Upper lobe of left lung (tissue), 6 donors: ENCODE measurements around the gene POLR1D. TPM values are rescaled to one million over a fixed set of nuclear protein-coding genes. Genes with fewer than 3 reads are reported as not detected.

Experiments used
- ATAC-seq, 2 donors: fragments of 200-7000 bp; cut with Tn5 transposase; one replicate each; pipeline ENCODE4 v1.9.1; 2022; ENCODE audit warnings: mild to moderate bottlenecking in 2 of 2, moderate library complexity in 2 of 2; ENCODE audit not compliant: low FRiP score in 2 of 2
- DNase-seq, 2 donors: peaks; one replicate each; pipeline ENCODE4 v3.0.0-alpha.2; 2019 to 2020
- H3K27ac ChIP-seq, 4 donors: fragments of 200-600 bp; sonication (generic); one replicate each; pipeline ENCODE4 v1.5.1; 2016 to 2019
- H3K27me3 ChIP-seq, 4 donors: fragments of 200-600 bp; sonication (generic); one replicate each; pipeline ENCODE4 v1.5.1; 2017 to 2019
- H3K36me3 ChIP-seq, 4 donors: fragments of 200-600 bp; sonication (generic); one replicate each; pipeline ENCODE4 v1.5.1; 2016 to 2019
- H3K4me1 ChIP-seq, 4 donors: fragments of 200-600 bp; sonication (generic); one replicate each; pipeline ENCODE4 v1.5.1; 2018 to 2019
- H3K4me3 ChIP-seq, 4 donors: fragments of 200-600 bp; sonication (generic); one replicate each; pipeline ENCODE4 v1.5.1; 2017 to 2019; ENCODE audit warnings: mild to moderate bottlenecking in 2 of 4, moderate library complexity in 1 of 4
- H3K9me3 ChIP-seq, 4 donors: fragments of 200-600 bp; sonication (generic); one replicate each; pipeline ENCODE4 v1.5.1; 2018 to 2019
- CTCF ChIP-seq, 6 experiments: fragments of 450-650 bp in 4 of 6; fragments of 200-600 bp in 2 of 6; sonication (generic) in 2 of 6; IDR thresholded peaks; one replicate each; pipeline ENCODE4 v1.5.1; 2016 to 2019; ENCODE audit warnings: antibody characterized with exemption in 6 of 6
- EP300 ChIP-seq, 4 donors: sonication (generic); formaldehyde crosslinking; IDR thresholded peaks; one replicate each; pipeline ENCODE4 v1.5.1; 2017; ENCODE audit warnings: antibody characterized with exemption in 4 of 4, control low read depth in 2 of 4
- POLR2A ChIP-seq, 4 donors: fragments of 450-650 bp; IDR thresholded peaks; one replicate each; pipeline ENCODE4 v1.5.1; 2016 to 2017; ENCODE audit warnings: antibody characterized with exemption in 4 of 4, mild to moderate bottlenecking in 2 of 4
- POLR2AphosphoS5 ChIP-seq, 2 donors: sonication (generic); formaldehyde crosslinking; IDR thresholded peaks; one replicate each; pipeline ENCODE4 v1.5.1; 2017; ENCODE audit warnings: antibody characterized with exemption in 2 of 2
- WGBS, 2 donors: methylation state at CpG; one replicate each; pipeline ENCODE4 v1.1.5; 2017 to 2018; 5-methylcytosine and 5-hydroxymethylcytosine counted together
- total RNA-seq, 6 donors: library from RNA; depleted of rRNA in 4 of 6; stranded (reverse); fragments of >200 nt in 4 of 6; gene quantifications; one replicate each; pipeline versions ENCODE4 v1.1.0 to v1.2.1, GENCODE V29; 2016 to 2021
- donor health status: DM: no; HTN: no; CAD: no; lungs with moderate emphysema.
- donor health status: DM: no; HTN: yes; CAD: no; lungs with severe emphysema.

POLR1D gene
- total RNA-seq, 6 donors from 2014 or later: 99.6 to 186 (median 122) TPM

DNA sequence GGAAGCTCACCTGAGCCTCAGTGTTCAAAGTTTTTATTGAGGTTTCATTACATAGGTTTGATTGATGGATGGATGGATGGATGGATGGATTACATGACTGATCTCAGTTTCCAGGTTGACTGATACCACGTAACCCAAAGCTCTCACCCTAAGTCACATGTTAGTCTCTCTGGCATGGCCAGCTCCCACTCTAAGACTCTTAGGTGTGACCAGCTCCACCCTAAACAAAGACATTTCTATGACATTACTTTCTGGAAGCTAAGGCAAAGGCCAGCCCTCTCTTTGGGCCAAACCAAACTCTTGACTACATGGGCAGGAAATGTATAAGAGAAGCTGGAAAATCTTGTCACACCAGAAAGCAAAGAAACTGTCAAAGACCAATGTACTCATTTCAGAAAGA lies 28.6 kb downstream of the POLR1D start:
- TF ChIP-seq CTCF (IDR thresholded peaks at IDR 0.05) (no peak), EP300 (IDR thresholded peaks at IDR 0.05) (no peak), POLR2A (IDR thresholded peaks at IDR 0.05) (no peak), POLR2AphosphoS5 (IDR thresholded peaks at IDR 0.05) (no peak)

DNA sequence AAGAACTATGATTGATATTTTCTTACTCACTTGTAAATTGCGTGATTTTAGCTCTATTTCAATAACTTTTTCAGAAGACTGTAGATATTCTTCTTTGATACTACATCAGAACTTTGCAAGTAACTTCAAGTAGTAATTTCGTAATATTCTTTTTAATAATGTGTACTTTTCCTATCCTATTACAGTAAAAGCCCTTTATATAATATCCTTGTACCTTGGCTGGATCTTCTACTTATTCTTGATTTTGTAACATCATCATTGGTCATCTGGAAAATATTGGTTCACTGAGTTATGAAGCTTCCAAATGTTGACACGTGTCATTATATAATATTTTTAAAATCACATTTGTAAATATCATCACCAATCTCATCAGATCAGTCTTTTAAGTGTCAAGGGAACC lies 32.4 kb downstream of the POLR1D start:
- no peak for ATAC-seq
- 68 to 70% methylated on average over 3 of the region's 3 CpGs for whole genome bisulfite sequencing, 2 donors
- H3K27ac ChIP-seq: peak overlapping the region in 2 of 4 donors; percentile 3

More for the DNA sequence above, 28.6 kb downstream of the POLR1D start:
- Histone ChIP-seq H3K36me3 (peaks cover 15 to 32% (median 24%) of the 10 kb centered on the region in 4 donors), H3K27me3 (no peaks in the 10 kb centered on the region), H3K9me3 (peaks cover 0 to 14% (median 7%) of the 10 kb centered on the region in 4 donors), H3K4me1 (peaks cover 0 to 6% (median 2%) of the 10 kb centered on the region in 4 donors), H3K27ac (no peak overlapping the region), H3K4me3 (no peak overlapping the region)
- ATAC-seq (no peak), DNase-seq (no peak)
- 90 to 92% methylated on average over 1 of the region's 1 CpG for WGBS, 2 donors

GRCh38 chr13:27654816-27655215 lies 33.1 kb downstream of the POLR1D start:
- TF ChIP-seq POLR2A (IDR thresholded peaks at IDR 0.05) (no peak), EP300 (IDR thresholded peaks at IDR 0.05) (no peak), CTCF (IDR thresholded peaks at IDR 0.05) (no peak), POLR2AphosphoS5 (IDR thresholded peaks at IDR 0.05) (no peak)
- WGBS, 2 donors: 70 to 71% methylated on average over 1 of the region's 1 CpG
- Histone ChIP-seq H3K27ac (peak overlapping the region in 1 of 4 donors; percentile 3), H3K4me1 (peaks cover 0 to 5% (median 5%) of the 10 kb centered on the region in 4 donors), H3K9me3 (peaks cover 0 to 9% (median 7%) of the 10 kb centered on the region in 4 donors), H3K36me3 (peaks cover 8 to 17% (median 9%) of the 10 kb centered on the region in 4 donors), H3K27me3 (no peaks in the 10 kb centered on the region), H3K4me3 (no peak overlapping the region)
- no peak for DNase-seq
- ATAC-seq: no peak

More for the DNA sequence above, 32.4 kb downstream of the POLR1D start:
- peaks cover 0 to 5% (median 5%) of the 10 kb centered on the region in 4 donors for H3K4me1 ChIP-seq
- H3K27me3 ChIP-seq: no peaks in the 10 kb centered on the region
- peaks cover 0 to 14% (median 7%) of the 10 kb centered on the region in 4 donors for H3K9me3 ChIP-seq
- TF ChIP-seq CTCF (IDR thresholded peaks at IDR 0.05) (no peak), POLR2AphosphoS5 (IDR thresholded peaks at IDR 0.05) (no peak), POLR2A (IDR thresholded peaks at IDR 0.05) (no peak), EP300 (IDR thresholded peaks at IDR 0.05) (peak in 1 of 4 donors; percentile 33)
- H3K4me3 ChIP-seq: no peak overlapping the region
- peaks cover 12 to 25% (median 16%) of the 10 kb centered on the region in 4 donors for H3K36me3 ChIP-seq
- no peak for DNase-seq

DNA sequence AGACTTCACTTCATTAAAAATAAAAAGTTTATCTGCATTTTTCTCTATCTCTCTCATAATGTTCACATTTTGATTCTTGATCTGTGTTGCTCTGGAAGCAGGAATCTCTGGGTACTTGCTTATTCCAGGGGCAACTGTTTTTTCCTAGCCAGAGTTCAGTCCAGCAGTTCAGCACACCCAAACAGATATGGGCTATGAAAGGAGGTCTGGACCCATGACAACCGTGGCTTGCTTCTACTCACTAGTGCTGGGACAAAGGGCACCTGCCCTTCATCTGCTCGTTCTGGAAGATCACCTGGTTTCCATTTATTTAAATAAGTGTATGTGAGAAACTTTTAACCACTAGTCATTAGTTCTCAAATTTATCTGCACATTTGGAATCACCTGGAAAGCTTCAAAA lies 36.0 kb downstream of the POLR1D start:
- Histone ChIP-seq H3K9me3 (no peaks in the 10 kb centered on the region), H3K27ac (no peak overlapping the region), H3K36me3 (peaks cover 0 to 2% (median 0%) of the 10 kb centered on the region in 4 donors), H3K4me3 (no peak overlapping the region), H3K27me3 (no peaks in the 10 kb centered on the region), H3K4me1 (peaks cover 0 to 5% (median 5%) of the 10 kb centered on the region in 4 donors)
- DNase-seq (no peak), ATAC-seq (no peak)
- 94 to 100% methylated on average over 2 of the region's 2 CpGs for WGBS, 2 donors
- TF ChIP-seq POLR2A (IDR thresholded peaks at IDR 0.05): no peak
- no peak for TF ChIP-seq POLR2AphosphoS5 (IDR thresholded peaks at IDR 0.05)
- no peak for TF ChIP-seq CTCF (IDR thresholded peaks at IDR 0.05)
- no peak for TF ChIP-seq EP300 (IDR thresholded peaks at IDR 0.05)

GRCh38 chr13:27658546-27658945 lies 36.9 kb downstream of the POLR1D start:
- Histone ChIP-seq H3K36me3 (peaks cover 0 to 2% (median 0%) of the 10 kb centered on the region in 4 donors), H3K4me3 (no peak overlapping the region), H3K27me3 (no peaks in the 10 kb centered on the region), H3K4me1 (peaks cover 0 to 5% (median 5%) of the 10 kb centered on the region in 4 donors), H3K9me3 (no peaks in the 10 kb centered on the region), H3K27ac (no peak overlapping the region)
- DNase-seq (no peak), ATAC-seq (no peak)
- TF ChIP-seq POLR2A (IDR thresholded peaks at IDR 0.05) (no peak), POLR2AphosphoS5 (IDR thresholded peaks at IDR 0.05) (no peak), EP300 (IDR thresholded peaks at IDR 0.05) (no peak), CTCF (IDR thresholded peaks at IDR 0.05) (no peak)
